ENCODE results near the gene NACA.

The NACA gene

DNA sequence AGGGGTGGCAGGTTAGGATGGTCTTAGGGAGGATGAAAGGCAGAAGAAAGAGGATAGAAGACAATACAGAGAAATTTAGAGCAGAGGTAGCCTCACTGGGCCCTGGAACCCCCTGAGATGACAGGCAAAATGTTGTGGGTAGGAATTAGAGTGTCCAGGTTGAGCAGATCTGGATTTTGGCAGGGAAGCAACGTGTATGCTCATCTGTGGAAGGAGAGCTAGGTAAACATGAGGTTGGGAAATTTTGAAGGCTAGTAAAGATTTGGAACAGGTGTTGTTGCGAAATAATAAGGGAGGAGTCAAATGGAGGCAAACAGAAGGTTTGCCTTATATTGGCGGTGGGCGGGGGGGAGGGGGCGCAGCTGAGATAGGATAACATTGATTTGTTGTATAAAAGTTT lies 43.3 kb upstream of the NACA start:
- no peak overlapping the region for H2AFZ ChIP-seq (ENCODE audit: low read depth)
- H3K79me2 ChIP-seq (ENCODE audit: insufficient read depth, low read depth), result no peaks in the 10 kb centered on the region
- H3K9ac ChIP-seq, result no peak overlapping the region
- TF ChIP-seq, protein P1, sequence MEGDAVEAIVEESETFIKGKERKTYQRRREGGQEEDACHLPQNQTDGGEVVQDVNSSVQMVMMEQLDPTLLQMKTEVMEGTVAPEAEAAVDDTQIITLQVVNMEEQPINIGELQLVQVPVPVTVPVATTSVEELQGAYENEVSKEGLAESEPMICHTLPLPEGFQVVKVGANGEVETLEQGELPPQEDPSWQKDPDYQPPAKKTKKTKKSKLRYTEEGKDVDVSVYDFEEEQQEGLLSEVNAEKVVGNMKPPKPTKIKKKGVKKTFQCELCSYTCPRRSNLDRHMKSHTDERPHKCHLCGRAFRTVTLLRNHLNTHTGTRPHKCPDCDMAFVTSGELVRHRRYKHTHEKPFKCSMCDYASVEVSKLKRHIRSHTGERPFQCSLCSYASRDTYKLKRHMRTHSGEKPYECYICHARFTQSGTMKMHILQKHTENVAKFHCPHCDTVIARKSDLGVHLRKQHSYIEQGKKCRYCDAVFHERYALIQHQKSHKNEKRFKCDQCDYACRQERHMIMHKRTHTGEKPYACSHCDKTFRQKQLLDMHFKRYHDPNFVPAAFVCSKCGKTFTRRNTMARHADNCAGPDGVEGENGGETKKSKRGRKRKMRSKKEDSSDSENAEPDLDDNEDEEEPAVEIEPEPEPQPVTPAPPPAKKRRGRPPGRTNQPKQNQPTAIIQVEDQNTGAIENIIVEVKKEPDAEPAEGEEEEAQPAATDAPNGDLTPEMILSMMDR (conservative IDR thresholded peaks at IDR 0.05; ENCODE audit: low read depth, low read length), result no peak
- H3K27ac ChIP-seq, result no peak overlapping the region
- H3K36me3 ChIP-seq (ENCODE audit: insufficient read depth), result no peaks in the 10 kb centered on the region
- H3K4me3 ChIP-seq (IDR thresholded peaks at IDR 0.05; ENCODE audit: insufficient read depth, low read depth, low read length), result no peak overlapping the region
- no peak overlapping the region for H3K4me2 ChIP-seq
- H3K4me1 ChIP-seq (ENCODE audit: low read depth, poor library complexity, severe bottlenecking), result no peaks in the 10 kb centered on the region
- H3K27me3 ChIP-seq (ENCODE audit: insufficient read depth, low read depth), result no peaks in the 10 kb centered on the region
- no peaks in the 10 kb centered on the region for H4K20me1 ChIP-seq (ENCODE audit: insufficient read depth)

DNA sequence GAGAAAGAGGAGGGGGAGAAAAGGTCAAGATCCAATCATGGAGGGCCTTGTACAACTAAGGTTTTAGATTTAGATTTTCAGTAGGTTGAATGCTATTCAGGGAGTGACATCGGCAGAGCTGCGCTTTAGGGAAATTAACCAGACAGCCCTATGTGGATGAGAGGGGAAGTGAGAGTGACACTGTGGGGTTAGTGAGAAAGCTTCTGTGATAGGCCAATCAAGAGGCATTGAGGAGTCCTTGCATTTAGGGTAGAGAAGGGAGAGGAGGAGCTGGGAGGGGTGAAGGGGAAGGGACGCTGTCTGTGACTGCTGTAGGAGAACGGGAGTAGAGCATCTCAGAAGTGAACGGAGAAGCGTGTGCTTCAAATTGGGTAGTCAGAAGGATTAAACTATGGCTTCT lies 41.4 kb upstream of the NACA start:
- TF ChIP-seq, protein P1 (conservative IDR thresholded peaks at IDR 0.05; ENCODE audit: low read depth, low read length), result no peak
- H4K20me1 ChIP-seq (ENCODE audit: insufficient read depth), result no peaks in the 10 kb centered on the region
- H3K79me2 ChIP-seq (ENCODE audit: insufficient read depth, low read depth), result no peaks in the 10 kb centered on the region
- H3K27ac ChIP-seq, result no peak overlapping the region
- H3K4me2 ChIP-seq, result no peak overlapping the region
- H3K9ac ChIP-seq, result no peak overlapping the region
- no peak overlapping the region for H3K4me3 ChIP-seq (IDR thresholded peaks at IDR 0.05; ENCODE audit: insufficient read depth, low read depth, low read length)
- no peak overlapping the region for H2AFZ ChIP-seq (ENCODE audit: low read depth)
- H3K27me3 ChIP-seq (ENCODE audit: insufficient read depth, low read depth), result no peaks in the 10 kb centered on the region
- no peaks in the 10 kb centered on the region for H3K36me3 ChIP-seq (ENCODE audit: insufficient read depth)
- H3K4me1 ChIP-seq (ENCODE audit: low read depth, poor library complexity, severe bottlenecking), result no peaks in the 10 kb centered on the region

DNA sequence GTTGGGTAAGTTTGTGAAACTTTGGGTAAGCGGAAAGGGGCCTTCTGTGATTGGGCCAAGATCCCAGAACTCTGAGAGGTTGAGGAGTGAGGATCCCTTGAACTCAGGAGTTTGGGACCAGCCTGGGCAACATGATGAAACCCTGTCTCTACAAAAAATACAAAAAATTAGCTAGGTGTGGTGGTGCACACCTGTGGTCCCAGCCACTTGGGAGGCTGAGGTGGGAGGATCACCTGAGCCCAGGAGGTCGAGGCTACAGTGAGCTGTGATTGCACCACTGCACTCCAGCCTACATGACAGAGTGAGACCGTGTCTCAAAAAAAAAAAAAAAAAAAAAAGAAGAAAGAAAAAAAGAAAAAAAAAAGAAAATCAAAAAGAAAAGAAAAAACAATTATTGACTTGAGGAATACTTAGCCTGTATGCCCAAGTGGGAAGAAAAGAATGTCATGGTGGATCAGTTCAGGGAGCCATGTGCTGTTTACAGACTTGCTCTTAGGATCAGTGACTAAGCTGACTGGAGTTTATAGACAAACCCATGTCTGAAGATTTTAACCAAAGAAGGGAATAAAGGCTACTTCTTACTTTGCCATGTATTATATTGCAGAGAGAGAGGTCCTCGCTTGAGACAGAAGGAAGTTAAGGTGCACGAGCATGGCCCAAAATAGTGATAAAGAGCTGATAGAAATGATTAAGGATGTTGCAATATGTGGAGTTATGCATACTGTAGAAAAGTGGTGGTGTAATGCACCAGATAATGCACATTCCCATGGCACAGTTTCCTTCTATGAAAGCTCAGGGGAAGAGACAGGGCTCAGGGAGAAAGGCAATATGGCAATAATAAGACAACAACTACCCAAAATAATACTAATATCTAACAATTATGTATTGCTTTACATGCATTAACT lies 38.9 kb upstream of the NACA start:
- TF ChIP-seq, protein P1 (conservative IDR thresholded peaks at IDR 0.05; ENCODE audit: low read depth, low read length), result no peak
- no peaks in the 10 kb centered on the region for H3K4me1 ChIP-seq (ENCODE audit: low read depth, poor library complexity, severe bottlenecking)
- no peak overlapping the region for H3K4me2 ChIP-seq

DNA sequence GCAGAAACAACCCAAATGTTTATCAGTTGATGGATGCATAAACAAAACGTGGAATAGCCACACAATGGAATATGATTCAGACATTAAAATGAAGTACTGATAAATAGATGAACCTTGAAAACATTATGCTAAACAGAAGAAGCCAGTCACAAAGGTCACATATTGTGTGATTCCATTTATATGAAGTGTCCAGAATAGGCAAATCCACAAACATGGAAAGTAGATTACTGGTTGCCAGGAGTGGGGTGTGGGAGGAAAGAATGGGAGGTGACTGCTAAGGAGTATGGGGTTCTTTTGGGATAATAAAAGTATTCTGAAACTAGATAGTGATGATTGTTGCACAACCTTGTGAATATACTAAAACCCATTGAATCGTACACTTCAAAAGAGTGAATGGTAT lies 36.7 kb upstream of the NACA start:
- Histone ChIP-seq H2AFZ (ENCODE audit: low read depth) (no peak overlapping the region), H3K27ac (no peak overlapping the region), H4K20me1 (ENCODE audit: insufficient read depth) (no peaks in the 10 kb centered on the region), H3K27me3 (ENCODE audit: insufficient read depth, low read depth) (no peaks in the 10 kb centered on the region), H3K4me1 (ENCODE audit: low read depth, poor library complexity, severe bottlenecking) (peaks cover 6% of the 10 kb centered on the region), H3K4me3 (IDR thresholded peaks at IDR 0.05; ENCODE audit: insufficient read depth, low read depth, low read length) (no peak overlapping the region), H3K36me3 (ENCODE audit: insufficient read depth) (no peaks in the 10 kb centered on the region), H3K4me2 (no peak overlapping the region), H3K9ac (no peak overlapping the region), H3K79me2 (ENCODE audit: insufficient read depth, low read depth) (no peaks in the 10 kb centered on the region)
- TF ChIP-seq, protein P1 (conservative IDR thresholded peaks at IDR 0.05; ENCODE audit: low read depth, low read length), result no peak

More for the DNA sequence above, 38.9 kb upstream of the NACA start:
- Histone ChIP-seq H3K79me2 (ENCODE audit: insufficient read depth, low read depth) (no peaks in the 10 kb centered on the region), H4K20me1 (ENCODE audit: insufficient read depth) (no peaks in the 10 kb centered on the region), H2AFZ (ENCODE audit: low read depth) (no peak overlapping the region), H3K27me3 (ENCODE audit: insufficient read depth, low read depth) (no peaks in the 10 kb centered on the region), H3K27ac (no peak overlapping the region), H3K36me3 (ENCODE audit: insufficient read depth) (no peaks in the 10 kb centered on the region), H3K9ac (no peak overlapping the region), H3K4me3 (IDR thresholded peaks at IDR 0.05; ENCODE audit: insufficient read depth, low read depth, low read length) (no peak overlapping the region)

All from KMS-11 (cell line).